Left ventricle myocardium inferior (tissue), 1 donor: Measurements from ENCODE around the gene LARP1. TPM values are rescaled to one million over a fixed set of nuclear protein-coding genes. Genes with fewer than 3 reads are reported as not detected.
A peak's percentile ranks its signal among the peaks of the same experiment; 100 is the strongest.
"Not testable (repeated sequence)": the region's sequence is repeated elsewhere in the genome, so short reads cannot be mapped to it uniquely, and the experiment has no call there.

Source experiments
- DNase-seq: peaks from one replicate; pipeline ENCODE4 v3.0.0-alpha.2; 2020
- H3K27ac ChIP-seq: fragments of 200-600 bp; replicated peaks from 2 replicates; pipeline ENCODE4 v1.8.0; 2021
- H3K27me3 ChIP-seq: fragments of 200-600 bp; 2 replicates; pipeline ENCODE4 v1.8.0; 2021; ENCODE audit warnings: low read depth
- H3K36me3 ChIP-seq: fragments of 200-600 bp; 2 replicates; pipeline ENCODE4 v1.8.0; 2021
- H3K4me1 ChIP-seq: fragments of 200-600 bp; 2 replicates; pipeline ENCODE4 v1.8.0; 2021
- H3K4me3 ChIP-seq: fragments of 200-600 bp; 2 replicates; pipeline ENCODE4 v1.8.0; 2021; ENCODE audit warnings: mild to moderate bottlenecking, moderate library complexity
- H3K9me3 ChIP-seq: fragments of 200-600 bp; replicated peaks from 2 replicates; pipeline ENCODE4 v1.8.0; 2021
- intact Hi-C: fragments of 100-400 bp; cut with micrococcal nuclease; formaldehyde crosslinking; loops from one replicate; pipeline ENCODE4 v1.11.0; 2022
- total RNA-seq: library from RNA; stranded (reverse); fragmentation: NEBNext Ultra II Directional; extraction: Animal tissue kit (Norgen Biotek cat#: 25700); gene quantifications from one replicate; pipeline ENCODE4 v1.2.1, GENCODE V29; 2021
- TF ChIP-seq, protein P1 (sequence below): fragments of 200-600 bp; IDR thresholded peaks from 2 replicates; pipeline ENCODE4 v1.8.0; 2021; ENCODE audit warnings: antibody characterized with exemption, mild to moderate bottlenecking, borderline replicate concordance
- donor health status: DM: no; HTN: yes; CAD: no; lungs with severe emphysema.

Gene LARP1
- total RNA-seq, 1 donor from 2014 or later = 148 TPM

DNA sequence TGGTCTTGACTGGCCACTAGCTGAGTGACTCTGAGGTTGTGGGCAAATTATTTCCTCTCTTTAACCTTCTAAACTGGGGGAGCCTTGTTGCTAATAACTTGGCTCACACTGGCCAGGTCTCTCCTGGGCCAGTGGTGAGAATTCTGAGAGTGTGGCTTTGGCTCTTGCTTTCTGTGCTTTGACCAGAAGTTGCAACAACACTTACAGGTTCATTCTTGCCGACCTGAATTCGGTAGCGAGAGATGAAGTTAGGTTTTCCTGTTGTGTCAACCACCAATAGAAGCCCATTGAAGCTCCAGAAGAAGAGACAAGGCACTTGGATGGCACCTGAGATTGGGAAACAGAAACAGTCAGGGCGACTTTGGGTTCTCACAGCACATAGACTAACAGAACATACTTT is 75.4 kb downstream of the LARP1 start:
- DNase-seq = no peak

DNA sequence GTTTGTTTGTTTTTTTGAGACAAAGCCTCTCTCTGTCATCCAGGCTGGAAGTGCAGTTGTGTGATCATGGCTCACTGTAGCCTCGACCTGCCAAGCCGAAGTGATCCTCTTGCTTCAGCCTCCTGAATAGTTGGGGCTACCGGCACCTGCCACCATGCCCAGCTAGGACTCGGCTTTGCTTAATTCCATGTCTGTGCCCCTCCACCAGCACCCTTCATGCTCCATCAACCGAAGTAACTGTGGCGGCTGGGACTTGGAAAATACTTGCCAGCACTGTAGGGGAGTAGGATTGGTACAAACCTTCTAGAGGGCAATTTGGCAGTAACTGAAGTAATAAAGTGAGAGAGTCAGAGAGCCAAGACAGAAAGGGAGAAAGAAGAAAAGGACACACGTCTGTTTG is 76.3 kb downstream of the LARP1 start:
- no peaks in the 10 kb centered on the region for H3K9me3 ChIP-seq
- H3K27ac ChIP-seq = no peak overlapping the region
- H3K36me3 ChIP-seq = peaks cover 57% of the 10 kb centered on the region
- TF ChIP-seq, protein P1, sequence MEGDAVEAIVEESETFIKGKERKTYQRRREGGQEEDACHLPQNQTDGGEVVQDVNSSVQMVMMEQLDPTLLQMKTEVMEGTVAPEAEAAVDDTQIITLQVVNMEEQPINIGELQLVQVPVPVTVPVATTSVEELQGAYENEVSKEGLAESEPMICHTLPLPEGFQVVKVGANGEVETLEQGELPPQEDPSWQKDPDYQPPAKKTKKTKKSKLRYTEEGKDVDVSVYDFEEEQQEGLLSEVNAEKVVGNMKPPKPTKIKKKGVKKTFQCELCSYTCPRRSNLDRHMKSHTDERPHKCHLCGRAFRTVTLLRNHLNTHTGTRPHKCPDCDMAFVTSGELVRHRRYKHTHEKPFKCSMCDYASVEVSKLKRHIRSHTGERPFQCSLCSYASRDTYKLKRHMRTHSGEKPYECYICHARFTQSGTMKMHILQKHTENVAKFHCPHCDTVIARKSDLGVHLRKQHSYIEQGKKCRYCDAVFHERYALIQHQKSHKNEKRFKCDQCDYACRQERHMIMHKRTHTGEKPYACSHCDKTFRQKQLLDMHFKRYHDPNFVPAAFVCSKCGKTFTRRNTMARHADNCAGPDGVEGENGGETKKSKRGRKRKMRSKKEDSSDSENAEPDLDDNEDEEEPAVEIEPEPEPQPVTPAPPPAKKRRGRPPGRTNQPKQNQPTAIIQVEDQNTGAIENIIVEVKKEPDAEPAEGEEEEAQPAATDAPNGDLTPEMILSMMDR = no peak
- DNase-seq = no peak
- no peak overlapping the region for H3K4me3 ChIP-seq
- H3K4me1 ChIP-seq = peaks cover 23% of the 10 kb centered on the region
- no peaks in the 10 kb centered on the region for H3K27me3 ChIP-seq
- intact Hi-C loops = no loop called here

More for the DNA sequence above, 75.4 kb downstream of the LARP1 start:
- no peaks in the 10 kb centered on the region for H3K27me3 ChIP-seq
- intact Hi-C loops = no loop called here
- H3K36me3 ChIP-seq = peaks cover 59% of the 10 kb centered on the region
- H3K4me1 ChIP-seq = peaks cover 16% of the 10 kb centered on the region
- H3K4me3 ChIP-seq = no peak overlapping the region
- no peak overlapping the region for H3K27ac ChIP-seq
- no peaks in the 10 kb centered on the region for H3K9me3 ChIP-seq
- TF ChIP-seq, protein P1 = no peak

DNA sequence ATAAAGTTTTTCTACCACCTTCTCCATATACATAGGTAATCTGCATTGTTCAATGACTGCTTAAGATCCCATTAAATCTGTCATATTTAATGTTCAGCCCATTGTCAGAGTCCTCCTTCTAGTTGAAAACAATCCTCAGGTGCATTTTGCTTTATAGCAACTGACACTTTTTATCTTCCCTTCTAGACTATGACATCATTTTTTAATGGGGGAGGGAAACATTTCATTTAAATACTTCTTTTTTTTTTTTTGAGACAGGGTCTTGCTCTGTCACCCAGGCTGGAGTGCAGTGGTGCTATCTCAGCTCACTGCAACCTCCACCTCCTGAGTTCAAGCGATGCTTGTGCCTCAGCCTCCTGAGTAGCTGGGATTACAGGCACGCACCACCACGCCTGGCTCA is 77.6 kb downstream of the LARP1 start:
- H3K4me3 ChIP-seq, DNase-seq, H3K9me3 ChIP-seq, intact Hi-C loops, H3K27ac ChIP-seq, H3K27me3 ChIP-seq: not testable (repeated sequence)
- peaks cover 23% of the 10 kb centered on the region for H3K4me1 ChIP-seq
- peaks cover 60% of the 10 kb centered on the region for H3K36me3 ChIP-seq

DNA sequence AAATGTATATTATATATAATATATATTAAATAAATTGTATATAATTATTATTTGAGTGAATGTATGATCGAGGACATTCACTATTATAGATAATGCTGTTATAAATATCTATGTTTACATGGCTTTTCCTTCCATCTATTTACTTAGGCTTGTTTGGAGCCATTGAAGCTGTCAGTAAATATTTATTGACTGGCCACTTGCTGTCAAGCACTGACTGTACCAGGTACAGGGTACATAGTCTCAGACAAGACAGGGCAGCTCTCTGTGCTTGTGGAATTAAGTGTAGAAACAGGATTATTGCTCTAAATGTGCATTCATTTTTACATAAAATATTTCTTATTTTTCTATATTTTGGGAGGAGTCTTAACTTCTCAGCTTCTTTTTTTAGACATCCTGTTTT is 78.9 kb downstream of the LARP1 start:
- TF ChIP-seq, protein P1 = no peak
- no peaks in the 10 kb centered on the region for H3K27me3 ChIP-seq
- peaks cover 58% of the 10 kb centered on the region for H3K36me3 ChIP-seq
- no peak overlapping the region for H3K4me3 ChIP-seq
- intact Hi-C loops = no loop called here
- no peak for DNase-seq
- peaks cover 23% of the 10 kb centered on the region for H3K4me1 ChIP-seq
- no peaks in the 10 kb centered on the region for H3K9me3 ChIP-seq
- H3K27ac ChIP-seq = peak overlapping the region; percentile 73

DNA sequence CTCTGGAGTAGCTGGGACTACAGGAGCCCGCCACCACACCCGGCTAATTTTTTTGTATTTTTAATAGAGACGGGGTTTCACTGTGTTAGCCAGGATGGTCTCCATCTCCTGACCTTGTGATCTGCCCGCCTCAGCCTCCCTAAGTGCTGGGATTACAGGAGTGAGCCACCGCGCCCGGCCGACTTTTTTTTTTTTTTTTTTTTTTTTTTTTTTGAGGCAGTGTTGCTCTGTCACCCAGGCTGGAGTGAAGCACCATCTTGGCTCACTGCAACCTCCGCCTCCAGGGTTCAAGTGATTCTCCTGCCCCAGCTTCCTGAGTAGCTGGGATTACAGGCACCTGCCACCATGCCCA is 80.5 kb downstream of the LARP1 start:
- H3K27ac ChIP-seq = peak overlapping the region; percentile 73
- H3K9me3 ChIP-seq, DNase-seq, H3K4me3 ChIP-seq, intact Hi-C loops, H3K27me3 ChIP-seq: not testable (repeated sequence)
- H3K4me1 ChIP-seq = peaks cover 26% of the 10 kb centered on the region
- H3K36me3 ChIP-seq = peaks cover 42% of the 10 kb centered on the region

DNA sequence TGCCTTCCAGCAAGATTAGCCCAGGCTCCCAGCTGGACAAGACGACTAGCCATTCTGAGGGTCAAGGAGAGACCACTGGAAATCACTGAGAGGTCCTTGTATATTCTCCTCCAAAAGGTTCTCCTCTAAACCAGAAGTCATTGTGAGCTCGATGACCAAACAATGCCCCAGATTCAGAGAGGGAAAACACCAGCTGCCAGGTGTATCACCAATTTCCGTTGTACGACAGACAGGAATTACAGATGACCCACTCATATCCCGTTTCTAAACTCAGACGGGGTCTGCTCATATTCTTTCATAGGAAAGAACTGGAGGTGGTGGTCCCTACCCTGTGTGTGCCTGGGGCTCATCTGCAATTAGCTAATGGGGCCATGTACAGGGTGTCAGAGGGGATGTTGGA is 81.0 kb downstream of the LARP1 start:
- Histone ChIP-seq H3K9me3 (no peaks in the 10 kb centered on the region), H3K4me1 (peaks cover 31% of the 10 kb centered on the region), H3K36me3 (peaks cover 37% of the 10 kb centered on the region), H3K27me3 (no peaks in the 10 kb centered on the region), H3K27ac (peak overlapping the region; percentile 73), H3K4me3 (no peak overlapping the region)
- no peak for DNase-seq
- intact Hi-C loops = no loop called here
- TF ChIP-seq, protein P1 = no peak
